GM23248 (cell line): ENCODE results near the gene GRIA1.

Experiments used
- EZH2 ChIP-seq: fragments of 200-600 bp; sonication (generic); IDR thresholded peaks from 2 replicates; pipeline ENCODE4 v1.6.1; 2018; ENCODE audit warnings: antibody characterized with exemption, mild to moderate bottlenecking; ENCODE audit not compliant: insufficient read depth, poor library complexity, severe bottlenecking
- EZH2phosphoT487 ChIP-seq: fragments of 200-600 bp; sonication (generic); IDR thresholded peaks from 2 replicates; pipeline ENCODE4 v1.6.1; 2018; ENCODE audit warnings: antibody characterized with exemption, moderate library complexity, mild to moderate bottlenecking, low read depth; ENCODE audit not compliant: insufficient read depth

- TF ChIP-seq EZH2phosphoT487 (no peak), EZH2 (no peak)
These were observed 46.7 kb downstream of the GRIA1 start for GRCh38 chr5:153537207-153537606.
